GM19397 (cell line): ENCODE data around the gene GPC5.

Experiments
- ATAC-seq: cut with Tn5 transposase; IDR thresholded peaks from one replicate; pipeline ENCODE4 v1.9.1; 2021; ENCODE audit warnings: mild to moderate bottlenecking, moderate library complexity; ENCODE audit not compliant: unreplicated experiment

The GPC5 gene

GRCh38 chr13:92589955-92590354, 1191.5 kb downstream of the GPC5 start:
- no peak for ATAC-seq

- no peak for ATAC-seq
Observed at GRCh38 chr13:92590503-92590908, 1192.1 kb downstream of the GPC5 start.

- ATAC-seq, result no peak
Observed at GRCh38 chr13:92591117-92591516, 1192.7 kb downstream of the GPC5 start.

GRCh38 chr13:92592757-92593156, 1194.3 kb downstream of the GPC5 start:
- no peak for ATAC-seq

- no peak for ATAC-seq
Observed at GRCh38 chr13:92602560-92602959, 1204.1 kb downstream of the GPC5 start.

- ATAC-seq, result no peak
Observed at GRCh38 chr13:92609376-92609775, 1211.0 kb downstream of the GPC5 start.

- ATAC-seq, result no peak
Observed at GRCh38 chr13:92612892-92613291, 1214.5 kb downstream of the GPC5 start.

- no peak for ATAC-seq
Observed at GRCh38 chr13:92613921-92614320, 1215.5 kb downstream of the GPC5 start.

- no peak for ATAC-seq
Observed at GRCh38 chr13:92621985-92622384, 1223.6 kb downstream of the GPC5 start.

- ATAC-seq, result no peak
Observed at GRCh38 chr13:92622905-92623304, 1224.5 kb downstream of the GPC5 start.

GRCh38 chr13:92626274-92626673, 1227.9 kb downstream of the GPC5 start:
- no peak for ATAC-seq

- ATAC-seq, result no peak
Observed at GRCh38 chr13:92640936-92641335, 1242.5 kb downstream of the GPC5 start.

GRCh38 chr13:92649140-92649813, 1250.9 kb downstream of the GPC5 start:
- no peak for ATAC-seq

GRCh38 chr13:92656103-92656502, 1257.7 kb downstream of the GPC5 start:
- ATAC-seq, result no peak

GRCh38 chr13:92656648-92657047, 1258.2 kb downstream of the GPC5 start:
- no peak for ATAC-seq

- ATAC-seq, result no peak
Observed at GRCh38 chr13:92657565-92657964, 1259.1 kb downstream of the GPC5 start.

- no peak for ATAC-seq
Observed at GRCh38 chr13:92658293-92658692, 1259.9 kb downstream of the GPC5 start.

GRCh38 chr13:92661406-92661805, 1263.0 kb downstream of the GPC5 start:
- ATAC-seq, result no peak

GRCh38 chr13:92668157-92668556, 1269.7 kb downstream of the GPC5 start:
- ATAC-seq, result no peak

GRCh38 chr13:92670096-92670495, 1271.7 kb downstream of the GPC5 start:
- no peak for ATAC-seq

GRCh38 chr13:92671821-92672220, 1273.4 kb downstream of the GPC5 start:
- ATAC-seq, result no peak

GRCh38 chr13:92676246-92676645, 1277.8 kb downstream of the GPC5 start:
- ATAC-seq, result no peak

GRCh38 chr13:92677571-92677970, 1279.2 kb downstream of the GPC5 start:
- ATAC-seq, result no peak
